Progenitor cell of endocrine pancreas (in vitro differentiated cells): Measurements from ENCODE around the gene SUPT5H. TPM values are rescaled to one million over a fixed set of nuclear protein-coding genes. Genes with fewer than 3 reads are reported as not detected.

Source experiments
- DNase-seq: peaks from one replicate; pipeline ENCODE4 v3.0.0; 2021; ENCODE audit warnings: low spot score; ENCODE audit not compliant: unreplicated experiment
- H3K27ac Mint-ChIP-seq: 2 replicates; pipeline ENCODE4 v1.8.0; 2021; ENCODE audit warnings: mild to moderate bottlenecking, moderate library complexity, mixed read lengths
- H3K27me3 Mint-ChIP-seq: 2 replicates; pipeline ENCODE4 v1.8.0; 2021; ENCODE audit warnings: mixed read lengths
- H3K36me3 Mint-ChIP-seq: 2 replicates; pipeline ENCODE4 v1.8.0; 2022; ENCODE audit warnings: mixed read lengths; ENCODE audit not compliant: insufficient read depth
- H3K4me1 Mint-ChIP-seq: 2 replicates; pipeline ENCODE4 v1.8.0; 2021; ENCODE audit warnings: low read depth, mixed read lengths
- H3K4me3 Mint-ChIP-seq: 2 replicates; pipeline ENCODE4 v1.8.0; 2021; ENCODE audit warnings: low read depth, mild to moderate bottlenecking, moderate library complexity, mixed read lengths
- H3K9me3 Mint-ChIP-seq: 2 replicates; pipeline ENCODE4 v1.8.0; 2021; ENCODE audit warnings: low read depth, mixed read lengths
- CTCF ChIP-seq: fragments of 200-600 bp; sonication (generic); IDR thresholded peaks from one replicate; pipeline ENCODE4 v1.5.0; 2021; ENCODE audit warnings: antibody characterized with exemption, mild to moderate bottlenecking; ENCODE audit not compliant: unreplicated experiment
- total RNA-seq: library from RNA; stranded (reverse); gene quantifications from 2 replicates; pipeline ENCODE4 v1.2.1, GENCODE V29; 2021

Gene SUPT5H
- total RNA-seq, 1 donor from 2014 or later: 171 TPM

GRCh38 chr19:39438270-39438934 is 7.0 kb upstream of the SUPT5H start:
- no peak for DNase-seq
- H3K36me3 Mint-ChIP-seq: peaks cover 7% of the 10 kb centered on the region
- H3K4me1 Mint-ChIP-seq: peaks cover 17% of the 10 kb centered on the region
- no peak for TF ChIP-seq CTCF
- H3K4me3 Mint-ChIP-seq: no peak overlapping the region
- H3K27ac Mint-ChIP-seq: no peak overlapping the region
- H3K9me3 Mint-ChIP-seq: no peaks in the 10 kb centered on the region
- no peaks in the 10 kb centered on the region for H3K27me3 Mint-ChIP-seq

DNA sequence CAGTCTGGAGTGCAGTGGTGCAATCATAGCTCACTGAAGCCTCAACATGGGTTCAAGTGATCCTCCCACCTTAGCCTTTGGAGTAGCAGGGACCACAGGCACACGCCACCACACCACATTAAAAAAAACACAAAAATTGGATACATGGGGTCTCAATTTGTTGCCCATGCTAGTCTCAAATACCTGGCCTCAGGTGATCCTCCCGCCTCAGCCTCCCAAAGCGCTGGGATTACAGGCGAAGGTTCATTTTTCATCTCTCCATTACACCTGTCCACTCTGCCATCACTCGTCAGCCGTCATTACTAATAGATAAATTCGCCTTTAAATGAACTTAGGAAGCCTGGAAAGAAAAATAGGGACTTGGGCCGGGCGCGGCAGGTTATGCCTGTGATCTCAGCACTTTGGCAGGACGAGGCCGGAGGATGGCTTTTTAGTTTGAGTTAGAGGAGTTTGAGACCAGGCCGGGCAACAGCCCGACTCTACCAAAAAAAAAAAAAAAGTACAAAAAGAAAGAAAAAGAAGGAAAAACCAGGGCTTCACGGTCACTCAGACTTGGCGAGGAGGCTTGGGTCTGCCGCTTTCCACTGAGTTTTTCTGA is 685 bp upstream of the SUPT5H start:
- Mint-ChIP-seq H3K4me3 (peak overlapping the region; percentile 92), H3K4me1 (peaks cover 16% of the 10 kb centered on the region), H3K36me3 (peaks cover 8% of the 10 kb centered on the region), H3K9me3 (no peaks in the 10 kb centered on the region), H3K27me3 (no peaks in the 10 kb centered on the region), H3K27ac (peak overlapping the region; percentile 100)
- DNase-seq: no peak
- TF ChIP-seq CTCF: no peak

GRCh38 chr19:39446365-39447084 is 1.1 kb downstream of the SUPT5H start:
- TF ChIP-seq CTCF: no peak
- peaks cover 16% of the 10 kb centered on the region for H3K4me1 Mint-ChIP-seq
- H3K9me3 Mint-ChIP-seq: no peaks in the 10 kb centered on the region
- peaks cover 8% of the 10 kb centered on the region for H3K36me3 Mint-ChIP-seq
- peak overlapping the region; percentile 92 for H3K4me3 Mint-ChIP-seq
- peak overlapping the region; percentile 100 for H3K27ac Mint-ChIP-seq
- no peak for DNase-seq
- no peaks in the 10 kb centered on the region for H3K27me3 Mint-ChIP-seq

GRCh38 chr19:39448271-39448670 is 2.9 kb downstream of the SUPT5H start:
- no peak overlapping the region for H3K4me3 Mint-ChIP-seq
- no peak overlapping the region for H3K27ac Mint-ChIP-seq
- peaks cover 18% of the 10 kb centered on the region for H3K36me3 Mint-ChIP-seq

More at GRCh38 chr19:39448271-39448670, 2.9 kb downstream of the SUPT5H start:
- H3K4me1 Mint-ChIP-seq: peaks cover 16% of the 10 kb centered on the region
- H3K27me3 Mint-ChIP-seq: no peaks in the 10 kb centered on the region
- TF ChIP-seq CTCF: no peak
- H3K9me3 Mint-ChIP-seq: no peaks in the 10 kb centered on the region
- no peak for DNase-seq
